T-helper 1 cell treated with Interleukin-12 subunit alpha and Interleukin-12 subunit beta and Interleukin-4 antibody, amounts not matched to agents 30 μg/mL and 1 μg/mL, for 36 hours (primary cell): Measurements from ENCODE around the gene SDK1.

Experiments
- H3K27ac Mint-ChIP-seq: one replicate; pipeline ENCODE4 v1.8.0; 2021; ENCODE audit warnings: mild to moderate bottlenecking, mixed read lengths
- H3K27me3 Mint-ChIP-seq: one replicate; pipeline ENCODE4 v1.8.0; 2021; ENCODE audit warnings: low read depth, mixed read lengths
- H3K36me3 Mint-ChIP-seq: one replicate; pipeline ENCODE4 v1.8.0; 2021; ENCODE audit warnings: low read depth, mixed read lengths
- H3K4me1 Mint-ChIP-seq: one replicate; pipeline ENCODE4 v1.8.0; 2021; ENCODE audit warnings: low read depth, mixed read lengths
- H3K4me3 Mint-ChIP-seq: one replicate; pipeline ENCODE4 v1.8.0; 2021; ENCODE audit warnings: mild to moderate bottlenecking, moderate library complexity, mixed read lengths
- H3K9me3 Mint-ChIP-seq: one replicate; pipeline ENCODE4 v1.8.0; 2021; ENCODE audit warnings: mixed read lengths

SDK1 gene

DNA sequence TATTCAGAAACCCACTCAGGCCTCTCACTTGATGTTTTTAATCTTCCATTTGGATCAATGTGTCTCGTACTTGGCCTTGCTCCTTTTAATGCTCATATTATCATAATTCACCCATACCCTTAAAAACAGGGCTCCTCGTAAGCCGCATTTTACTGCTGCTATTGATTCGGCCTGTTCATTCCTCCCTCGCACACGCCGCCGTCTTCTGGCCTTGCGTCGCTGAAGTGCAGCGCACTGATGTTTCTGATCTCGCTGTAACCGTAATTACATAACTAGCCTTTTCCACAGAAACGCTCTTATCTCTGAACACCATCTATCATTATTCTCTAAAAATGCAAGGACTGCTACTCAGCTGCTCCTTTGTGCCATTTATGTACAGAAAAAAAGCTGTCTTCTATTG is 836.5 kb downstream of the SDK1 start:
- no peaks in the 10 kb centered on the region for H3K27me3 Mint-ChIP-seq
- H3K9me3 Mint-ChIP-seq: no peaks in the 10 kb centered on the region
- no peak overlapping the region for H3K4me3 Mint-ChIP-seq
- H3K27ac Mint-ChIP-seq: no peak overlapping the region
- H3K4me1 Mint-ChIP-seq: no peaks in the 10 kb centered on the region
- H3K36me3 Mint-ChIP-seq: no peaks in the 10 kb centered on the region

GRCh38 chr7:4138866-4139265 is 837.8 kb downstream of the SDK1 start:
- H3K4me3 Mint-ChIP-seq: no peak overlapping the region
- no peaks in the 10 kb centered on the region for H3K27me3 Mint-ChIP-seq
- no peaks in the 10 kb centered on the region for H3K4me1 Mint-ChIP-seq
- no peak overlapping the region for H3K27ac Mint-ChIP-seq
- no peaks in the 10 kb centered on the region for H3K36me3 Mint-ChIP-seq
- no peaks in the 10 kb centered on the region for H3K9me3 Mint-ChIP-seq

- H3K4me1 Mint-ChIP-seq: peaks cover 2% of the 10 kb centered on the region
- H3K9me3 Mint-ChIP-seq: no peaks in the 10 kb centered on the region
- H3K27ac Mint-ChIP-seq: no peak overlapping the region
- H3K27me3 Mint-ChIP-seq: no peaks in the 10 kb centered on the region
- no peak overlapping the region for H3K4me3 Mint-ChIP-seq
- H3K36me3 Mint-ChIP-seq: no peaks in the 10 kb centered on the region
These were observed 838.9 kb downstream of the SDK1 start for GRCh38 chr7:4139656-4140625.

DNA sequence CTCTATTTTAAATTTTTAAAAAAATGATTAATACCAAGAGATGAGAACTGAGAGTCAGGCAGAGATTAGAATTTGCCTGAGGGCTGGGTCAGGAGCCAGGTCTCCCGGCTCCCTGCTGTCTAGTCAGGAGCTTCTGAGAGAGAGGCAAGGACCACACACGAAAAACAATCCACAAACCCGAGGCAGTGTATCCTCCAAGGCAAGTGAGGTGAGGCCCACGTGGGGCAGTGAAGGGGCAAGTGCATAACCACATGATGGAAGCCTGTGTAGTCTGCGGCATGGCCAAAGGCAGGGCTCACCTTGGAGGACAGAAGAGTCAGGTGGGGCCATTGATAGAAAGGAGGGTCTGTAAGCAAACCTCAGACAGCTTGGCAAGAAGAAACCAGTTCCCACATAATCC is 839.9 kb downstream of the SDK1 start:
- Mint-ChIP-seq H3K27ac (no peak overlapping the region), H3K4me1 (peaks cover 2% of the 10 kb centered on the region), H3K36me3 (no peaks in the 10 kb centered on the region), H3K9me3 (no peaks in the 10 kb centered on the region), H3K27me3 (no peaks in the 10 kb centered on the region), H3K4me3 (no peak overlapping the region)

DNA sequence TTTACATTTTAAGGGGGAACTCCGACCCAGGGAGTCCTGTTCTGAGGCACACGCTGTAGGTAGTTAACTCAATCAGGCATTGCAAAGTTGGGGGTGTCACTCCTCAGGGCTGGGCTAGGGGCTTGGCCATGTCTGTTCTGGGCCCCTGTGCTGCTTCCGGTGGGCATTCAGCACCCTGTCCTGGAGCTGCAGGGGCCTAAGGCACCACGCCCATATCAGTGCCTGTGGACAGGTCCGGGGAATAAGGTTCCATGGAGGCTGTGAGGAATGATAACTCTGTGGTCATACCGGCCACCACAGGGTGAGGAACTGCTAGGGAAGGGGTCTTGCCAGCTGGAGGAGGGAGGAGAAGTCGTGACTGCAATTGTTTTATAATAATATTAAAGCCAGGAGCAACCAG is 842.0 kb downstream of the SDK1 start:
- H3K27me3 Mint-ChIP-seq: no peaks in the 10 kb centered on the region
- H3K27ac Mint-ChIP-seq: no peak overlapping the region
- H3K9me3 Mint-ChIP-seq: no peaks in the 10 kb centered on the region
- H3K4me3 Mint-ChIP-seq: no peak overlapping the region
- no peaks in the 10 kb centered on the region for H3K36me3 Mint-ChIP-seq
- H3K4me1 Mint-ChIP-seq: peaks cover 2% of the 10 kb centered on the region

DNA sequence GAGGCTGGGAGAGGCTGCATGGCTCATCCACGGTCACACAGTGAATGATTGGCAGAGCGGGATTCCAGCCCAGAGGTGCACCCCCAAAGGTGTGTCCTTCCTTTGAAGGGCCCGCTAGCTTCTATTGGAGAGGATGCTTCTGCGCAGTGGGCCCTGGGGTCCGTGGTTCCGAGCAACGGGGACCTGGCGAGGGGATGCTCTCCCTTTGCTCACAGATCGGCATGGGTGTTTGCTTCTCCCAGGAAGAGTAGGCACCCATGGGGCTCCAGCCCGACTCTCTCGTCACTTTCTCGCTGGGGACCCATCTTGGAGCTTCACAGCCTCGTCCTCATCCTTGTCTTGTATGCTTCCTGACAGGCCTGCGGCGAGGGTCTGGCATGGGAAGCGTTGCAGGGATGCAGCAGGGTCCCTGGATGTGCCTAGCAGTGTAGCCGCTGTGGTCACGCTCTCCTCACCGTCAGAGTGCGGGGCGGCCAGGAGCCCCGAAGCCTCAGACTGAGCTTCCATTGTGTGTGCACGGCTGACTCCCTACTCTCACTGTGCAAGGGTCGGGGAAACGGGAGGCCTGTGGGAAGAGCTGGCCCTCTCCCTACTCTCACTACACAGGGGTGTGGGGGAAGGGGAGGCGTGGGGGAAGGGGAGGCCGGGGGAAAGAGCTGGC is 842.6 kb downstream of the SDK1 start:
- no peaks in the 10 kb centered on the region for H3K36me3 Mint-ChIP-seq
- H3K4me3 Mint-ChIP-seq: no peak overlapping the region
- H3K27me3 Mint-ChIP-seq: no peaks in the 10 kb centered on the region
- peaks cover 2% of the 10 kb centered on the region for H3K4me1 Mint-ChIP-seq
- H3K9me3 Mint-ChIP-seq: no peaks in the 10 kb centered on the region
- H3K27ac Mint-ChIP-seq: no peak overlapping the region

- Mint-ChIP-seq H3K27ac (no peak overlapping the region), H3K4me1 (peaks cover 2% of the 10 kb centered on the region), H3K36me3 (no peaks in the 10 kb centered on the region), H3K4me3 (no peak overlapping the region), H3K27me3 (no peaks in the 10 kb centered on the region), H3K9me3 (no peaks in the 10 kb centered on the region)
These were observed 843.2 kb downstream of the SDK1 start for GRCh38 chr7:4144172-4144701.

GRCh38 chr7:4144811-4145510 is 843.9 kb downstream of the SDK1 start:
- Mint-ChIP-seq H3K9me3 (no peaks in the 10 kb centered on the region), H3K36me3 (no peaks in the 10 kb centered on the region), H3K27me3 (no peaks in the 10 kb centered on the region), H3K27ac (no peak overlapping the region), H3K4me3 (no peak overlapping the region), H3K4me1 (peaks cover 2% of the 10 kb centered on the region)

DNA sequence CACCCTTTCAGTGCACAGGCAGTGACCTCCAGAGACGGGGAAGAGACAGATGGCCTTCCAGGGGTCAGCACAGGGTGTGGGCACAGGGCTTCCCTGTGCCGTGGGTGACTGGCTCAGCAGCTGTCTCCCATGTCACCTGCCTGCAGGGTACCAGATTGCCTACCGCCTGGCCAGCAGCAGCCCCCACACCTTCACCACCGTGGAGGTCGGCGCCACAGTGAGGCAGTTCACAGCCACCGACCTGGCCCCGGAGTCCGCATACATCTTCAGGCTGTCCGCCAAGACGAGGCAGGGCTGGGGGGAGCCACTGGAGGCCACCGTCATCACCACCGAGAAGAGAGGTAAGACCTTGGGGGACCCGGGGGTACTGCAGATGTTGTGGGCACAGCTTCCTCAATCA is 844.5 kb downstream of the SDK1 start:
- Mint-ChIP-seq H3K4me1 (peaks cover 2% of the 10 kb centered on the region), H3K4me3 (no peak overlapping the region), H3K27ac (no peak overlapping the region), H3K9me3 (no peaks in the 10 kb centered on the region), H3K27me3 (no peaks in the 10 kb centered on the region), H3K36me3 (no peaks in the 10 kb centered on the region)

DNA sequence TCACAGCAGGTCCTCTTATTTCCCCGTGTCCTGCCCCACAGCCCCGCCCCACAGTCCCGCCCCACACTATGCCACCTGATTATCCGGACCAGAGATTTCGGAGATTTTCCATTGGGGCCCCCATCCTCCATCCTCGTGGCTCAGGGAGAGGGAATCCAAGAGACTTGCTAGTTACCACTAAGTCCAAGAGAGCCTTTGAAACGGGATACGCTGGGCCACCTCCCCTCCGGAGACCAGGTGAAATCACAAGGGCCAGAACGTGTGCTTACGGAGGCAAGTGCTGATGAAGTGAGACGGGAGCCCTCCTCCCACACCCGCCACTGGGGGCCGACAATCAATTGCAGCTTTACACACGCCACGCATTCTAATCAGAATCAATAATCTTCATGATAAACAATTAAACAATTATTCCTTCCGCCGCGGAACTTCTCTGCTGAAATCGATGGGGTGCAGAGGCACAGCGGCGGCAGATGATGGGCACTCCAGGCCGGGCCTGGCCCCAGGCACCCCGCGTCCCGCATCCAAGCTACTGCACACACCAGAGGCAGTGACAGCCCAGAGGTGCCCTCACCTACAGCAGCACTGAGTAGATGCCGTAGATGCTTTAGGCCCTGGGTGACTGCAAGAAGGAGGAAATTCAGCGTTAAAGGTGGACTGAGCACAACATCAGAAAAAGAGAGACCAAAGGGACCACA is 847.0 kb downstream of the SDK1 start:
- H3K4me3 Mint-ChIP-seq: no peak overlapping the region
- peaks cover 2% of the 10 kb centered on the region for H3K4me1 Mint-ChIP-seq
- no peaks in the 10 kb centered on the region for H3K36me3 Mint-ChIP-seq
- H3K27me3 Mint-ChIP-seq: no peaks in the 10 kb centered on the region
- H3K27ac Mint-ChIP-seq: no peak overlapping the region
- H3K9me3 Mint-ChIP-seq: no peaks in the 10 kb centered on the region

GRCh38 chr7:4149236-4149635 is 848.2 kb downstream of the SDK1 start:
- Mint-ChIP-seq H3K4me3 (no peak overlapping the region), H3K36me3 (no peaks in the 10 kb centered on the region), H3K4me1 (peaks cover 2% of the 10 kb centered on the region), H3K27me3 (no peaks in the 10 kb centered on the region), H3K9me3 (no peaks in the 10 kb centered on the region), H3K27ac (no peak overlapping the region)

- Mint-ChIP-seq H3K4me3 (no peak overlapping the region), H3K27ac (no peak overlapping the region), H3K27me3 (no peaks in the 10 kb centered on the region), H3K36me3 (no peaks in the 10 kb centered on the region), H3K4me1 (no peaks in the 10 kb centered on the region), H3K9me3 (no peaks in the 10 kb centered on the region)
These were observed 848.6 kb downstream of the SDK1 start for GRCh38 chr7:4149645-4150044.

- H3K4me3 Mint-ChIP-seq: no peak overlapping the region
- no peaks in the 10 kb centered on the region for H3K4me1 Mint-ChIP-seq
- H3K36me3 Mint-ChIP-seq: no peaks in the 10 kb centered on the region
- H3K9me3 Mint-ChIP-seq: no peaks in the 10 kb centered on the region
- H3K27me3 Mint-ChIP-seq: no peaks in the 10 kb centered on the region
- no peak overlapping the region for H3K27ac Mint-ChIP-seq
These were observed 849.7 kb downstream of the SDK1 start for GRCh38 chr7:4150731-4151130.

DNA sequence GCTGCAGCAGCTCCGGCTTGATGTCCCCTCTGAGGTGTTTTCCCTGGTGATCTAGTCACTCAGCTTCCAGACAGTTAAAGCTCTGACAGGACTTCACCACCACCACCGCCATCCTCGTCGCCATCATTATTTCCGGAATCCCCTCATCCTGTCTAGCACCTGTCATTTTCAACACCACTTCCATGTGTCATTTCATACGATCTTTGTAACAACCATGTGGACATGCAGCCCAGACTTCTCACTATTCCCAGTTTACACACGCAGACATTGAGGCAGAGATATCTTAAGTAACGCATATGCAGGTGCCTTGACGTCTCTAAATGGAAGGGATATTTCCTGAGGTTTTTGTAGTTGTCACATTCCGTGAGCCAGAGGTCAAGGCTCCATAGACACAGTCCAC is 850.5 kb downstream of the SDK1 start:
- H3K9me3 Mint-ChIP-seq: no peaks in the 10 kb centered on the region
- no peak overlapping the region for H3K4me3 Mint-ChIP-seq
- H3K4me1 Mint-ChIP-seq: no peaks in the 10 kb centered on the region
- H3K27ac Mint-ChIP-seq: no peak overlapping the region
- no peaks in the 10 kb centered on the region for H3K36me3 Mint-ChIP-seq
- H3K27me3 Mint-ChIP-seq: no peaks in the 10 kb centered on the region
